GM23338 (cell line): ENCODE results near the gene SHISA4.

Experiments
- CREB1 ChIP-seq: fragments of 250-450 bp; sonication (Bioruptor Pico); IDR thresholded peaks from 2 replicates; pipeline ENCODE4 v1.5.0; 2020; ENCODE audit warnings: low read depth, mild to moderate bottlenecking, moderate library complexity
- EZH2 ChIP-seq: fragments of 200-600 bp; sonication (generic); IDR thresholded peaks from one replicate; pipeline ENCODE4 v1.8.0; 2017; ENCODE audit warnings: antibody characterized with exemption, mild to moderate bottlenecking, low read depth; ENCODE audit not compliant: unreplicated experiment
- EZH2phosphoT487 ChIP-seq: fragments of 200-600 bp; sonication (generic); IDR thresholded peaks from one replicate; pipeline ENCODE4 v1.8.1; 2018; ENCODE audit warnings: antibody characterized with exemption; ENCODE audit not compliant: unreplicated experiment
- POLR2AphosphoS5 ChIP-seq: IDR thresholded peaks from 2 replicates; pipeline ENCODE4 v1.6.1; 2016; ENCODE audit warnings: antibody characterized with exemption, low read depth
- TF ChIP-seq, protein P1 (sequence below), 2 experiments: fragments of 200-600 bp in 1 of 2; sonication (generic) in 1 of 2; conservative IDR thresholded peaks; 2 replicates each; pipeline versions ENCODE4 v1.5.1 to v1.6.1; 2016 to 2017; ENCODE audit warnings: antibody characterized with exemption in 2 of 2, low read depth in 2 of 2, mild to moderate bottlenecking in 2 of 2, moderate library complexity in 1 of 2
- TF ChIP-seq, protein P2 (sequence below): IDR thresholded peaks from one replicate; pipeline ENCODE4 v1.6.1; 2018; ENCODE audit warnings: antibody characterized with exemption; ENCODE audit not compliant: unreplicated experiment
- TF ChIP-seq, protein P3 (sequence below): IDR thresholded peaks from 2 replicates; pipeline ENCODE4 v1.6.1; 2016; ENCODE audit warnings: antibody characterized with exemption

DNA sequence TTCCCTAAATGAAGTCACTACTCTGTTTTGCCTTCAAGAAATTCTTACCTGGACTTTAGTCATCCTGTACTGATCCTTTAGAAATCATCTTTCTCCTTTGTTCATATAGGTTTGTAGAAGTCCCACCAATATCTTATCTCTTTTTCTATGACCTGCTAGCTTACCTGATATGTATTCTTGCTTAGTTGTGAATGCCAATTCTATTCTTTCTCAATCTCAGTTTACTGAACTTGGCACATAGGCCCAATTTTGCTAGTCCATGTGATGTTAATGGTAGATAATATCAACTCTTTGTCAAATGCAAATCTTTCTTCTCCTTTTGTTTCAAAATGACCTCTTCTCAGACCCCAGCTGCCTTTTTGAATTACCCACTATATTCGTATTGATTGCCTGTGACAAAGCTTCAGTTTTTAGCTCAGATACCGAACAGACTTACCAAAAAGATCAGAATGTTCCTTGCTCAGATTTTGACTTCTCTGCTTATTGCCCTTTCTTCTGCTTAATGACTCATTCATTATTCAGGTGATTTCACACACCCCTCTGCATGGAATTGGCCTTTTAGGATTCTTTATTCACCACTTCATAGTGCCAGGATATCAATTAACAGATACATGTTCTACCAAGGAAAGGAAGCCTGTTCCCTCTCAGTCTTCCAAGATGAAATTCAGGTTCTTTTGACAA, 39.2 kb upstream of the SHISA4 start:
- TF ChIP-seq, protein P1, sequence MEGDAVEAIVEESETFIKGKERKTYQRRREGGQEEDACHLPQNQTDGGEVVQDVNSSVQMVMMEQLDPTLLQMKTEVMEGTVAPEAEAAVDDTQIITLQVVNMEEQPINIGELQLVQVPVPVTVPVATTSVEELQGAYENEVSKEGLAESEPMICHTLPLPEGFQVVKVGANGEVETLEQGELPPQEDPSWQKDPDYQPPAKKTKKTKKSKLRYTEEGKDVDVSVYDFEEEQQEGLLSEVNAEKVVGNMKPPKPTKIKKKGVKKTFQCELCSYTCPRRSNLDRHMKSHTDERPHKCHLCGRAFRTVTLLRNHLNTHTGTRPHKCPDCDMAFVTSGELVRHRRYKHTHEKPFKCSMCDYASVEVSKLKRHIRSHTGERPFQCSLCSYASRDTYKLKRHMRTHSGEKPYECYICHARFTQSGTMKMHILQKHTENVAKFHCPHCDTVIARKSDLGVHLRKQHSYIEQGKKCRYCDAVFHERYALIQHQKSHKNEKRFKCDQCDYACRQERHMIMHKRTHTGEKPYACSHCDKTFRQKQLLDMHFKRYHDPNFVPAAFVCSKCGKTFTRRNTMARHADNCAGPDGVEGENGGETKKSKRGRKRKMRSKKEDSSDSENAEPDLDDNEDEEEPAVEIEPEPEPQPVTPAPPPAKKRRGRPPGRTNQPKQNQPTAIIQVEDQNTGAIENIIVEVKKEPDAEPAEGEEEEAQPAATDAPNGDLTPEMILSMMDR (conservative IDR thresholded peaks at IDR 0.05; ENCODE audit: low read depth in 2 of 2), result no peak
- TF ChIP-seq POLR2AphosphoS5 (no peak), CREB1 (CRISPR knock-in tag) (no peak), EZH2 (no peak), EZH2phosphoT487 (no peak)
- TF ChIP-seq, protein P2, sequence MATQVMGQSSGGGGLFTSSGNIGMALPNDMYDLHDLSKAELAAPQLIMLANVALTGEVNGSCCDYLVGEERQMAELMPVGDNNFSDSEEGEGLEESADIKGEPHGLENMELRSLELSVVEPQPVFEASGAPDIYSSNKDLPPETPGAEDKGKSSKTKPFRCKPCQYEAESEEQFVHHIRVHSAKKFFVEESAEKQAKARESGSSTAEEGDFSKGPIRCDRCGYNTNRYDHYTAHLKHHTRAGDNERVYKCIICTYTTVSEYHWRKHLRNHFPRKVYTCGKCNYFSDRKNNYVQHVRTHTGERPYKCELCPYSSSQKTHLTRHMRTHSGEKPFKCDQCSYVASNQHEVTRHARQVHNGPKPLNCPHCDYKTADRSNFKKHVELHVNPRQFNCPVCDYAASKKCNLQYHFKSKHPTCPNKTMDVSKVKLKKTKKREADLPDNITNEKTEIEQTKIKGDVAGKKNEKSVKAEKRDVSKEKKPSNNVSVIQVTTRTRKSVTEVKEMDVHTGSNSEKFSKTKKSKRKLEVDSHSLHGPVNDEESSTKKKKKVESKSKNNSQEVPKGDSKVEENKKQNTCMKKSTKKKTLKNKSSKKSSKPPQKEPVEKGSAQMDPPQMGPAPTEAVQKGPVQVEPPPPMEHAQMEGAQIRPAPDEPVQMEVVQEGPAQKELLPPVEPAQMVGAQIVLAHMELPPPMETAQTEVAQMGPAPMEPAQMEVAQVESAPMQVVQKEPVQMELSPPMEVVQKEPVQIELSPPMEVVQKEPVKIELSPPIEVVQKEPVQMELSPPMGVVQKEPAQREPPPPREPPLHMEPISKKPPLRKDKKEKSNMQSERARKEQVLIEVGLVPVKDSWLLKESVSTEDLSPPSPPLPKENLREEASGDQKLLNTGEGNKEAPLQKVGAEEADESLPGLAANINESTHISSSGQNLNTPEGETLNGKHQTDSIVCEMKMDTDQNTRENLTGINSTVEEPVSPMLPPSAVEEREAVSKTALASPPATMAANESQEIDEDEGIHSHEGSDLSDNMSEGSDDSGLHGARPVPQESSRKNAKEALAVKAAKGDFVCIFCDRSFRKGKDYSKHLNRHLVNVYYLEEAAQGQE, result no peak
- TF ChIP-seq, protein P3, sequence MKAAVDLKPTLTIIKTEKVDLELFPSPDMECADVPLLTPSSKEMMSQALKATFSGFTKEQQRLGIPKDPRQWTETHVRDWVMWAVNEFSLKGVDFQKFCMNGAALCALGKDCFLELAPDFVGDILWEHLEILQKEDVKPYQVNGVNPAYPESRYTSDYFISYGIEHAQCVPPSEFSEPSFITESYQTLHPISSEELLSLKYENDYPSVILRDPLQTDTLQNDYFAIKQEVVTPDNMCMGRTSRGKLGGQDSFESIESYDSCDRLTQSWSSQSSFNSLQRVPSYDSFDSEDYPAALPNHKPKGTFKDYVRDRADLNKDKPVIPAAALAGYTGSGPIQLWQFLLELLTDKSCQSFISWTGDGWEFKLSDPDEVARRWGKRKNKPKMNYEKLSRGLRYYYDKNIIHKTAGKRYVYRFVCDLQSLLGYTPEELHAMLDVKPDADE, result no peak
